HCT116 (cell line): ENCODE data around the gene ST3GAL3.

Experiments
- CBX3 ChIP-seq: IDR thresholded peaks from 2 replicates; pipeline ENCODE4 v1.6.1; 2012; ENCODE audit warnings: low read depth
- CTCF ChIP-seq, 3 experiments: fragments of 200-600 bp in 1 of 3; sonication (generic) in 1 of 3; IDR thresholded peaks in 2 of 3; conservative IDR thresholded peaks in 1 of 3; 2 replicates each; pipeline ENCODE4 v1.5.1; 2012 to 2017; ENCODE audit warnings: low read depth in 2 of 3, low read length in 2 of 3, antibody characterized with exemption in 1 of 3, borderline replicate concordance in 1 of 3, control low read depth in 1 of 3, mild to moderate bottlenecking in 1 of 3, mixed read lengths in 1 of 3, mixed run types in 1 of 3, moderate library complexity in 1 of 3; ENCODE audit not compliant: insufficient read depth in 1 of 3
- EZH2phosphoT487 ChIP-seq: fragments of 200-600 bp; IDR thresholded peaks from 2 replicates; pipeline ENCODE4 v1.6.1; 2018; ENCODE audit warnings: antibody characterized with exemption, borderline replicate concordance
- FOSL1 ChIP-seq: IDR thresholded peaks from 2 replicates; pipeline ENCODE4 v1.6.1; 2012; ENCODE audit warnings: low read depth
- POLR2A ChIP-seq: IDR thresholded peaks from 2 replicates; pipeline ENCODE4 v1.7.0; 2011; ENCODE audit warnings: borderline replicate concordance; ENCODE audit not compliant: insufficient read depth, insufficient read length; ENCODE audit errors: extremely low read depth
- POLR2AphosphoS5 ChIP-seq: IDR thresholded peaks from 2 replicates; pipeline ENCODE4 v1.6.1; 2011; ENCODE audit warnings: mild to moderate bottlenecking, low read depth, low read length, moderate library complexity
- RAD21 ChIP-seq: IDR thresholded peaks from 2 replicates; pipeline ENCODE4 v1.6.1; 2012; ENCODE audit warnings: low read depth, mild to moderate bottlenecking
- SIN3A ChIP-seq: IDR thresholded peaks from 2 replicates; pipeline ENCODE4 v1.6.1; 2012; ENCODE audit warnings: low read depth
- SRF ChIP-seq: IDR thresholded peaks from 2 replicates; pipeline ENCODE4 v1.6.1; 2012; ENCODE audit warnings: low read depth
- TCF7L2 ChIP-seq: IDR thresholded peaks from 2 replicates; pipeline ENCODE4 v1.7.0; 2011; ENCODE audit warnings: borderline replicate concordance, inconsistent platforms; ENCODE audit not compliant: insufficient read depth, insufficient read length; ENCODE audit errors: extremely low read depth
- YY1 ChIP-seq: IDR thresholded peaks from 2 replicates; pipeline ENCODE4 v1.6.1; 2011; ENCODE audit warnings: low read length, low read depth, moderate library complexity, mild to moderate bottlenecking; ENCODE audit not compliant: insufficient replicate concordance; ENCODE audit errors: extremely low read depth
- ZNF274 ChIP-seq: fragments of 200-500 bp; sonication (Bioruptor generic); IDR thresholded peaks from 2 replicates; pipeline ENCODE4 v1.6.1; 2014; ENCODE audit warnings: mild to moderate bottlenecking, low read depth, low read length, inconsistent platforms
- TF ChIP-seq, protein P1 (sequence below): IDR thresholded peaks from 2 replicates; pipeline ENCODE4 v1.6.1; 2012; ENCODE audit warnings: low read depth

DNA sequence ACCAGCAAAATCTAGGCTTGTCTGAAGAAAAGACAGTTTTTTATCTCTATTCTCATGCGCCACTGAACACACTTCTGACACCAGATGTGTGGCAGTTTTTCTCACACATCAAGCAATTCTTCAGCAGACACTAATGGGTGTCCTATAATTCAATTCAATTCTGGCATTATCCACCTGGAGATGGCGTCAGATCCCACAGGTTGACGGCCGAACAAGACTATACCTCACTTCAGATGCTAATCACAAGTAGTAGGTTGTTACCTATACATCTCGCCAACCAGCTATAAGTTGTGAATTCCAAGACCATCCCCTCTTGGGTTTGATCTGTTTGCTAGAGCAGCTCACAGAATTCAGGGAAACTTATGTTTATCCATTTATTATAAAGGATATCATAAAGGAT, 136.3 kb downstream of the ST3GAL3 start:
- TF ChIP-seq POLR2A (no peak), CTCF (IDR thresholded peaks at IDR 0.05 in 2 of 3, conservative IDR thresholded peaks at IDR 0.05 in 1 of 3; ENCODE audit: borderline replicate concordance in 1 of 3, insufficient read depth in 1 of 3, low read depth in 2 of 3, low read length in 2 of 3) (peak in 1 of 3 experiments; percentile 43; a peak in 2 of 6 replicates), POLR2AphosphoS5 (no peak), TCF7L2 (no peak), FOSL1 (no peak), EZH2phosphoT487 (no peak), YY1 (no peak), ZNF274 (no peak), SRF (no peak), CBX3 (no peak), SIN3A (no peak), RAD21 (peak; percentile 67)
- TF ChIP-seq, protein P1, sequence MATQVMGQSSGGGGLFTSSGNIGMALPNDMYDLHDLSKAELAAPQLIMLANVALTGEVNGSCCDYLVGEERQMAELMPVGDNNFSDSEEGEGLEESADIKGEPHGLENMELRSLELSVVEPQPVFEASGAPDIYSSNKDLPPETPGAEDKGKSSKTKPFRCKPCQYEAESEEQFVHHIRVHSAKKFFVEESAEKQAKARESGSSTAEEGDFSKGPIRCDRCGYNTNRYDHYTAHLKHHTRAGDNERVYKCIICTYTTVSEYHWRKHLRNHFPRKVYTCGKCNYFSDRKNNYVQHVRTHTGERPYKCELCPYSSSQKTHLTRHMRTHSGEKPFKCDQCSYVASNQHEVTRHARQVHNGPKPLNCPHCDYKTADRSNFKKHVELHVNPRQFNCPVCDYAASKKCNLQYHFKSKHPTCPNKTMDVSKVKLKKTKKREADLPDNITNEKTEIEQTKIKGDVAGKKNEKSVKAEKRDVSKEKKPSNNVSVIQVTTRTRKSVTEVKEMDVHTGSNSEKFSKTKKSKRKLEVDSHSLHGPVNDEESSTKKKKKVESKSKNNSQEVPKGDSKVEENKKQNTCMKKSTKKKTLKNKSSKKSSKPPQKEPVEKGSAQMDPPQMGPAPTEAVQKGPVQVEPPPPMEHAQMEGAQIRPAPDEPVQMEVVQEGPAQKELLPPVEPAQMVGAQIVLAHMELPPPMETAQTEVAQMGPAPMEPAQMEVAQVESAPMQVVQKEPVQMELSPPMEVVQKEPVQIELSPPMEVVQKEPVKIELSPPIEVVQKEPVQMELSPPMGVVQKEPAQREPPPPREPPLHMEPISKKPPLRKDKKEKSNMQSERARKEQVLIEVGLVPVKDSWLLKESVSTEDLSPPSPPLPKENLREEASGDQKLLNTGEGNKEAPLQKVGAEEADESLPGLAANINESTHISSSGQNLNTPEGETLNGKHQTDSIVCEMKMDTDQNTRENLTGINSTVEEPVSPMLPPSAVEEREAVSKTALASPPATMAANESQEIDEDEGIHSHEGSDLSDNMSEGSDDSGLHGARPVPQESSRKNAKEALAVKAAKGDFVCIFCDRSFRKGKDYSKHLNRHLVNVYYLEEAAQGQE, result no peak
